SIG-M5 treated with dmso at 0.1 percent for 504 hours (cell line): ENCODE data around the gene FAT1.

ENCODE experiments used
- DNase-seq: peaks from one replicate; lab custom pipeline; 2025; ENCODE audit not compliant: unreplicated experiment; lab: John Stamatoyannopoulos, UW

FAT1 gene

DNA sequence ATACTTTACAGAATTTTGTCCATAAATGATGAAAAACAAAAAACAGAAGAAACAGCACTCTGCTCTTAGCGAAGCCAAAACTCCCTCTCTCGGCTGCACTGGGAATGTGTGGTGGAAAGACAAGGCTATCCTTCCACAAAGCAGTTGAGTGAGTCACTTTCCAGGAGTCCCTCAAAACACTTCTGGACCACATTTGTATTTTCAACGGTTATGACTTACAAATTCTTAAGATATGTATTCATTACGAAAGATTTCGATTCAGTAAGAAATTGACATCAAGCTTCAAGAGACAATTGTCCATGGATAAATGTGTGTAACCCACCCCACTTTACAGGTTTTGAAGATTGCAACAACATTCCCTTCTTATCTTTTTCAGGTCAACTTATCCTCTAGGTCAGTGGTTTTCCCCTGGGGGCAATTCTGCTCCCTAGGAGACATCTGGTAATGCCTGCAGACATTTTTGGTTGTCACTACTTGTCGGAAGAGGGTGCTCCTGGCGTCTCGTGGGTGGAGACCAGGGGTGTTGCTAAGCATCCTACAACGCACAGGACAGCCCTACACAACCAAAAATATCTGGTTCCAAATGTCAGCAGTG lies 101.6 kb downstream of the FAT1 start:
- DNase-seq, result no peak

- no peak for DNase-seq
These were observed 104.6 kb downstream of the FAT1 start for GRCh38 chr4:186619088-186619487.

- DNase-seq, result no peak
These were observed 105.7 kb downstream of the FAT1 start for GRCh38 chr4:186617921-186618320.

- DNase-seq, result no peak
These were observed 116.2 kb downstream of the FAT1 start for GRCh38 chr4:186607490-186607889.

GRCh38 chr4:186606591-186606992 lies 117.1 kb downstream of the FAT1 start:
- no peak for DNase-seq

- DNase-seq, result no peak
These were observed 118.3 kb downstream of the FAT1 start for GRCh38 chr4:186605261-186605865.

DNA sequence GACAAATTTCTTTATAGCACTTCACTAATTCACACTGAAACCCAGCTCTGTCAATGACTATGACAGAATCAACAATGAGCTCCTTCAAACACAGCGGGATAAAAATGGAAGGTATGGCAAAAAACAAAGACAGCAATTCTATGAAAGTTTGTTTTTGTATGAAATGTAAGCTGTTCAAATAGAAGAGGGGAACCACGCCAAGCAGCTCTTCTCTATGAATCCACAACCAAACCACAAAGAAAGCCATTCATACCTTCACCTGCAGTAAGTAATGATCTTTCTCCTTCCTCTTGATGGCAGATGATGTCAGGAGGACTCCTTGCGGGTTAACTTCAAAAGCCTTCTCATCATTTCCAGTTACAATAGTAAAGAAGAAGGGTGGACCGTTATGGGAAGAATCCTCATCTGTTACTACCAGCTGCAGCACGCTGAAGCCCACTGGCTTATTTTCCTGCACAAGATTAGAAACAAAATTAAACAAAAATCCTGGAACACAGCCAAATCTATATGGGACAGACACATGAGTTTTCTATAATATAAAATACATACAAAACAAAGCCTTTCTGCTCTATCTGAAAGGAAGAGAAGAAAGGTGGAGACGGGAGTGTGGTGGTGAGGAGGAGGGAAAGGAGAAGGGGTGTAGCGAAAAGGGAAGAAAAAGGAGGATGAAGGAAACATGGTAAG lies 119.4 kb downstream of the FAT1 start:
- DNase-seq, result no peak

DNA sequence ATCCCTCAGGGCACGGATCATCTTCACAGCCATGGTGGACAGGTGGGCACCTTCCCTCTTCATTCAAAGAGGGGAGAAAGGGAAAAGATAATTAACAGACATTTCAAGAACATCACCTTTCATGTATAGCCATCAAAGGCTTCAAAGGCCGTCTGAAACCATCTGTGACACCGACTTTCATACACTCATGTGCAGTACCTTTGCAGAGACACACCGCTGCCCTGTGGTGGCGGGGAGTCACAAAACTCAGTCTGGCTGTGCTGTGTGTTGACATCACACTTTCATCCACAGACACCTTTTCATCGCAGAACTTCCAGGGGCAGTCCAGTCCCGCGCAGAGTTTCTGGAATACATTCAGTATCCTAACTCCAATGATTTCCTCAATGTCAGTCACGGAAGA lies 120.7 kb downstream of the FAT1 start:
- no peak for DNase-seq

DNA sequence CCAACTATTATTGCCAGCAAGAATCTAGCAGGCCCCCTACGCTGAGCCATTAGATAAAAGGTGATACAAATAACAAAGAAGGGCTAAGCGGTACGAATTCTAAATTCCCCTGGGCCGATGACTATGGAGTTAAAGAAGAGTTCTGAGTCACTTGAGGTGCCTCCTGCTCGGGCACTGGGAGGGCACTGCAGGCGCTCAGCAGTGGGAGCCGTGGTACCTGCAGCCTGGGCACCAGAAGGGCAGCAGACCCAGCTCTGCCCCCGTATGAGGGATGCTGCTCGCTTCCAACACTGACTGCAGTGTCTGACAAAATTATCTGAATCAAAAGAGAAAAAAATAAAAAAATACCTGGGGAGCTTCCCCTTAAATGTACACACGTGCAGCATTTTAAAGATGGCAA lies 124.2 kb downstream of the FAT1 start:
- no peak for DNase-seq

DNA sequence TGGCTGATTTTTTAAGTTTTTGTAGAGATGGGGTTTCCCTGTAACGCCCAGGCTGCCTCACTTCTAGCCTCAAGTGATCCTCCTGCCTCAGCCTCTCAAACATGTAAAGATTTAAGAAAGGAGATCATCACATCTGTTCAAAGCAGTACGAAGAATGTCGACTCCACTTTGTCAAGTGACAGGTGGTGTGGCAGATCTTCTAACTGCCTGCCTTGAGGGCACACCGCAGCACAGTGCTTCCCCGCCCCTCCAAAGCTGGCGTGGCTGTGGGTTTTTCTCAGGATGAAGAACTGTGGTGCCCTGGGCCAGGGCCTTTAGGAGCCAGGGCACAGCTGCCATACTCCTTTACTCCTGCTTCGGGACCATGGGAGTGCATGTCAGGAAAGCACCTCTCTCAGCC lies 125.0 kb downstream of the FAT1 start:
- no peak for DNase-seq

DNA sequence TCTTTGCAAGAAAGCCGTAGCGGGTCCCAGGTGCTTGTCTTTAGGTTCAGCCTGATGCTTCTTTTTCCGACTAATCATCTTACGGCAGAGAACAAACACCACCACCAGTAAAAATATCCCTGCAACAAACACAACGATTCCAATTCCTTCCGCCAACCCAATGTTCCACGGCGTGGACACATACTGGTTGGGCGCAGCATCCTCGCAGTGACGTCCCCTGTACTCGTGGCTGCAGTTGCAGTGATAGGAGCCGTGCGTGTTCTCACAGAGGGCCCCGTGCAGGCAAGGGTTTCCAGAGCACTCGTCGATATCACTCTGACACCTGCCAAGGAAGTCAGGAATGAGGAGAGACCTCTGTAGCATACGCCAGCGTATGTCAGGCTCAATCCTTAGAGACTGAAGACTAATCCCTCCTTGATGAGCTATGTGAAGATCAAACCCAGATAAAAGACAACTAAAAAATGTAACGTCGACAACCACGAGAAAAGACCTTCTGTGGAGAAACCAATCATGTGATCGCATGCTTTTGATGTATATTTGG lies 126.7 kb downstream of the FAT1 start:
- DNase-seq, result no peak

GRCh38 chr4:186596346-186596745 lies 127.3 kb downstream of the FAT1 start:
- no peak for DNase-seq

DNA sequence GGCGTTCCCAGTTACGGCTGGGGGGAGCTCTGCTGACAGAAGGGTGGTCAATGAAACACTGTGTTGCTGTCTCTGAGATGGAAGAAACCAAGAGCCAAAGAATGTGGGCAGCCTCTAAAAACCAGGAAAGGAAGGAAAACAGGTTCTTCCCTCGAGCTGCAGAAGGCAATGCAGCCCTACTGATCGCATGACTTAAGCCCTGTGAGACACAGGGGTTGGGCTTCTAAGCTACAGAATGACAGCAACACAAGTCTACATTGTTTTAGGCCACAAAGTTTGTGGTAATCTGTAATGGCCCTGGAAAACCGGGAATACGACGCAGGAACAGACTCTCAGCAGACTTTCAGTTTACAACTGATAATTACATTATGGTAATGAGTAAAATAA lies 130.1 kb downstream of the FAT1 start:
- DNase-seq, result no peak

- no peak for DNase-seq
These were observed 130.6 kb downstream of the FAT1 start for GRCh38 chr4:186592966-186593586.

DNA sequence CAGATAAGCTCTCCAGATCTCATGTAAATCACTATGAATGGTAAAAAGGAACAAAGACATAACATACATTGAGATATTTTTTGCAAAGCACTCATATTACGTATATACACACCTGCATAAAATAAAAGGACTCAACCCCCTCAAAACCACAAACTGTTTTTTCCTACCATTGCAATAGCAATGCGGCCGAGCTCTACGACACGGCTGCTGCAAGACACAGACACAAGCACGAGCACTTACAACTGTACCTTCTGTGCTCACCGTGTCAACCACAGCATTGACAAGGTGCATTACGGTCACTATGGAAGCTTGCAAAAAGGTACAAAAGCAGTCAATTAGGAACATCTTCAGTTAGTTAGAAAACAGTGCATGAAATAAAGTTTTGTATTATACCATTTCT lies 131.2 kb downstream of the FAT1 start:
- DNase-seq, result no peak

DNA sequence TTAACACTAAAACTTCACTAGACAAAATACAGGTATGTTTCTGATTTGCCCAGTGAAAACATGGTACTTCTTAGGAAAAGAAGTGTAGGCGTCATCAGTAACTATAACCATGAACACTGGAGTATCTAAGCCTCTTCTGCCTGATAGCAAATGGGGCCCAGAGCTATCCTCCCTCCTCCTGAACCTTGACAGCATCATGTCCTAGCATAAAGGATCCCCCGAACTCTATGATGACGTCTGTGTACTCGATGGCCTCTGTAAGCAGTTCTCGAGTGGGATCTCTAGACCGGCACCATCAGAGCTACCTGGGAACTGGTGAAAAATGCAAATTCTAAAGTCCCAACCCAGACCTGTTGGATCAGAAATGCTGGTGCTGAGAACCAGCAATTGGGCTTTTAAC lies 132.0 kb downstream of the FAT1 start:
- DNase-seq, result no peak

GRCh38 chr4:186588503-186588902 lies 135.2 kb downstream of the FAT1 start:
- no peak for DNase-seq

DNA sequence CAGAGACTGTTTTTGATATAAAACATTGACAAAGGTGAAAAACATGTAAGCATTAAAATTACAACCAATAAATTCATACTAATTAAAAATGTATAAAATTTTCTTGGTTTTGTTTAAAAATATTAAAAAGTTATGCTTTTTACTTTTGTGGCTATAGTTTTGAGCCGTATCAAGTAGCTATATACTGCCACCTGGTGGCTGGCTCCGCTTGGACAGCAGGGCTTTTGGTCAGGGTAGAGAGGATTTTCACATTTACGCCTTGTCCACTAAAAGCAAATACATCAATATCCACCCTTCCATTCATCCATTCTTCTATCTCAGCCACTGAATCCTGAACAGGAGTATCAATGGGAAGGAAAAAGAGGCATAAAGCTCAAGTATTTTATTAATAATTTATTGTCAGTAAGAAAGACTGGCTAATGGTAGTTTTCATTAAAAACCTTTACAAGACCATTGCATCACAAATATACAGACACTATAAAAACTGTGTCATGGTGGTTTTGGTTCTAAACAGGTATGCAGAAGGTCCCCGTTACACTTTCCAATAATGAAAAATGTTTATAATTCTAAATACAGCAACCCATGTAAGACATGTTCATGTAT lies 136.1 kb downstream of the FAT1 start:
- peak; percentile 7 for DNase-seq

- no peak for DNase-seq
These were observed 137.5 kb downstream of the FAT1 start for GRCh38 chr4:186586205-186586604.

- no peak for DNase-seq
These were observed 138.7 kb downstream of the FAT1 start for GRCh38 chr4:186584912-186585311.

DNA sequence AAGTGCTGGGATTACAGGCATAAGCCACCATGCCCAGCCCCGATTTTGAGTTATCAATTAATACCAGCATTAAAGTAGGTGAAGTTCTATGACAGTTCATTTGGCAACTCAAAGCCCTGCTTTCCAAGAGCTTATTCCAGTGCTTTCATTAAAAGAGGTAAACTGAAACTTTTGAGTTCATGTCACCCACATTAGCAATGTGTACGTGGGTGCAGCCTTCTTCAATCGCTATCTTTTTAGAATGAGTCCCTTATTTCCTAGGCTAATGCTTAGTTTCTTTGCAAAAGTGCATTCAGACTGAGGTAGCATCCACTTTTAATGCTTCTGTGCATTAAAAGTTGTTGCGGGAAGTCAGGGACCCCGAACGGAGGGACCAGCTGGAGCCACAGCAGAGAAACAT lies 142.2 kb downstream of the FAT1 start:
- no peak for DNase-seq

DNA sequence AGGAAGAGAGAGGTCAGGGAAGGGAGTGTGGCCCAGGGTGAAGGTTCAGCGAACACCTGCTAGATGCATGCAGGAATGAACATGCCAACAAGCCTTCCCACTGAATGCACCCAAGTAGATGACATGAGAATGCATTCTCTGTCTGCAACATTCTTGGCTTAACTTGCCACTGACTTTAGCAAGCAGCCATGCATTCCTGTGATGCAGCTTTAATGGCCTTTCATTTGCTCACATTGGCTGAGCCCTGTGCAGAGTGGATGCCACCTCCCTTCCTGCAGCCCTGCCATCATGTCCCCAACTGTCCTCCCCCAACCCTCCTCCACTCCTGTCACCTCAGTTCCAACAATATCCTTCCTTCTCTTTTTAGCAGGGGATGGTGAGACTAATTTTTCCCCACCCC lies 143.0 kb downstream of the FAT1 start:
- DNase-seq, result no peak
